PC-3 (cell line): ENCODE results near the gene GAS7. TPM values are rescaled to one million over a fixed set of nuclear protein-coding genes. Genes with fewer than 3 reads are reported as not detected.

Experiments
- ATAC-seq: fragments of 200-7000 bp; cut with Tn5 transposase; 2 replicates; pipeline ENCODE4 v1.9.1; 2020; ENCODE audit warnings: mild to moderate bottlenecking, moderate library complexity
- BruUV-seq: library from RNA; stranded (reverse); fragments of 400-500 nt; replicated peaks from 2 replicates; lab custom pipeline; 2021; lab: Mats Ljungman, UMichigan
- CTCF ChIA-PET: fragments of 300-600 bp; sonication (Branson Sonifier 250); formaldehyde crosslinking; loops from one replicate; lab custom pipeline; 2022; ENCODE audit warnings: antibody characterized with exemption; lab: Charles Lee
- POLR2A ChIA-PET: fragments of 300-600 bp; sonication (Branson Sonifier 250); formaldehyde crosslinking; loops from one replicate; lab custom pipeline; 2022; ENCODE audit warnings: antibody characterized with exemption; ENCODE audit not compliant: unreplicated experiment; lab: Charles Lee
- DNase-seq: peaks from one replicate; pipeline ENCODE4 v3.0.0-alpha.2; 2015
- H2AFZ ChIP-seq: fragments of 300-600 bp; sonication (generic); 2 replicates; pipeline ENCODE4 v1.6.0; 2016; ENCODE audit warnings: antibody characterized with exemption, low read length
- H3F3A ChIP-seq: fragments of 300-600 bp; sonication (generic); one replicate; pipeline ENCODE4 v1.6.0; 2017; ENCODE audit warnings: antibody characterized with exemption, low read length, control low read depth, mild to moderate bottlenecking; ENCODE audit not compliant: unreplicated experiment
- H3K27ac ChIP-seq: fragments of 300-600 bp; sonication (generic); 2 replicates; pipeline ENCODE4 v1.5.1; 2016; ENCODE audit warnings: mild to moderate bottlenecking, low read length
- H3K27me3 ChIP-seq: fragments of 300-600 bp; sonication (generic); 2 replicates; pipeline ENCODE4 v1.6.1; 2016; ENCODE audit warnings: low read length, mixed read lengths
- H3K36me3 ChIP-seq: fragments of 300-600 bp; sonication (generic); 2 replicates; pipeline ENCODE4 v1.6.1; 2016; ENCODE audit warnings: low read depth, mixed run types, low read length, mixed read lengths
- H3K4me1 ChIP-seq: fragments of 300-600 bp; sonication (generic); 2 replicates; pipeline ENCODE4 v1.5.1; 2016; ENCODE audit warnings: low read length; ENCODE audit not compliant: insufficient read depth
- H3K4me2 ChIP-seq: fragments of 300-600 bp; sonication (generic); 2 replicates; pipeline ENCODE4 v1.6.0; 2016; ENCODE audit warnings: low read length
- H3K4me3 ChIP-seq: fragments of 300-600 bp; sonication (generic); 2 replicates; pipeline ENCODE4 v1.5.1; 2016; ENCODE audit warnings: mild to moderate bottlenecking, low read length, mixed read lengths
- H3K79me2 ChIP-seq: fragments of 300-600 bp; sonication (generic); 2 replicates; pipeline ENCODE4 v1.6.1; 2017; ENCODE audit warnings: low read length, mixed read lengths
- H3K9ac ChIP-seq: fragments of 300-600 bp; sonication (generic); 2 replicates; pipeline ENCODE4 v1.6.0; 2016; ENCODE audit warnings: mild to moderate bottlenecking, low read length
- H3K9me2 ChIP-seq: fragments of 300-600 bp; sonication (generic); replicated peaks from 2 replicates; pipeline ENCODE4 v1.6.1; 2016; ENCODE audit warnings: mixed run types, low read length, mixed read lengths
- H3K9me3 ChIP-seq: fragments of 300-600 bp; sonication (generic); 2 replicates; pipeline ENCODE4 v1.6.1; 2016; ENCODE audit warnings: low read length, mixed read lengths
- H4K20me1 ChIP-seq: fragments of 300-600 bp; sonication (generic); 2 replicates; pipeline ENCODE4 v1.6.1; 2016; ENCODE audit warnings: low read length, mixed read lengths
- EZH2 ChIP-seq: fragments of 300-600 bp; sonication (generic); IDR thresholded peaks from one replicate; pipeline ENCODE4 v1.6.1; 2017; ENCODE audit warnings: antibody characterized with exemption, mild to moderate bottlenecking, low read length; ENCODE audit not compliant: unreplicated experiment
- EZH2phosphoT487 ChIP-seq: fragments of 300-600 bp; sonication (generic); IDR thresholded peaks from 2 replicates; pipeline ENCODE4 v1.6.1; 2018; ENCODE audit warnings: mild to moderate bottlenecking, antibody characterized with exemption, low read length, borderline replicate concordance
- intact Hi-C: fragments of 100-400 bp; cut with micrococcal nuclease; formaldehyde crosslinking; loops from 2 replicates; pipeline ENCODE4 v1.9.0; 2023
- total RNA-seq: library from RNA; depleted of rRNA; stranded (reverse); fragments of >200 nt; gene quantifications from 2 replicates; pipeline ENCODE4 v1.2.3, GENCODE V29; 2014
- TF ChIP-seq, protein P1 (sequence below): fragments of 300-600 bp; sonication (generic); conservative IDR thresholded peaks from 2 replicates; pipeline ENCODE4 v1.5.1; 2017; ENCODE audit warnings: antibody characterized with exemption, low read depth, mild to moderate bottlenecking, low read length

The GAS7 gene
- total RNA-seq, 1 experiment from 2014 or later = not detected

DNA sequence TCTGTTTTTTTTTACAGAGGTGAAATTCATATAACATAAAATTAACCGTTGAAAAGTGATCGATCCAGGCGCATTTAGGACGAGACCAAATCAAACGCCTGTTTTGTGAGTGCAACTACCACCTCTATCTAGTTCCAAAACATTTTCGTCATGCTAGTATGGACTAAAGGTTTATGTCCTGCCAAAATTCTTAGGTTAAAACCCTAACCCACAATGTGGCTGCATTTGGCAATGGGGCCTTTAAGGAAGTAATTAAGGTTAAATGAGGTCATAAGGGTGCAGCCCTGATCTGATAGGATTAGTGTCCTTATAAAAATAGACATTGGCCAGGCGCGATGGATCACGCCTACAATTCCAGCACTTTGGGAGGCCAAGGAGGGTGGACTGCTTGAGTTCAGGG, 260.5 kb downstream of the GAS7 start:
- no peaks in the 10 kb centered on the region for H3K9me2 ChIP-seq
- no TSS peak for BruUV-seq
- H3K9ac ChIP-seq = no peak overlapping the region
- H3K9me3 ChIP-seq = no peaks in the 10 kb centered on the region
- POLR2A ChIA-PET = no interaction called here
- H3K36me3 ChIP-seq = no peaks in the 10 kb centered on the region
- DNase-seq = no peak
- no peak overlapping the region for H3K4me2 ChIP-seq
- intact Hi-C loops = no loop called here
- no peaks in the 10 kb centered on the region for H4K20me1 ChIP-seq
- H3K27ac ChIP-seq = no peak overlapping the region
- H3K4me3 ChIP-seq = no peak overlapping the region
- no peak overlapping the region for H2AFZ ChIP-seq
- H3K27me3 ChIP-seq = peaks cover 12% of the 10 kb centered on the region
- no peak for TF ChIP-seq EZH2phosphoT487
- ATAC-seq = no peak
- no peaks in the 10 kb centered on the region for H3K4me1 ChIP-seq
- no peaks in the 10 kb centered on the region for H3F3A ChIP-seq
- CTCF ChIA-PET = no interaction called here
- H3K79me2 ChIP-seq = no peaks in the 10 kb centered on the region

GRCh38 chr17:9937241-9937761, 261.1 kb downstream of the GAS7 start:
- Histone ChIP-seq H3K9me2 (no peaks in the 10 kb centered on the region), H3K4me2 (no peak overlapping the region), H4K20me1 (no peaks in the 10 kb centered on the region), H3F3A (no peaks in the 10 kb centered on the region), H2AFZ (no peak overlapping the region), H3K9ac (no peak overlapping the region), H3K79me2 (no peaks in the 10 kb centered on the region), H3K4me1 (no peaks in the 10 kb centered on the region), H3K4me3 (no peak overlapping the region), H3K27me3 (peaks cover 6% of the 10 kb centered on the region; the same call in 1 of the 2 replicates), H3K9me3 (no peaks in the 10 kb centered on the region), H3K27ac (no peak overlapping the region), H3K36me3 (no peaks in the 10 kb centered on the region)
- ChIA-PET CTCF (no interaction called here), POLR2A (no interaction called here)
- TF ChIP-seq EZH2phosphoT487 = no peak
- TF ChIP-seq, protein P1, sequence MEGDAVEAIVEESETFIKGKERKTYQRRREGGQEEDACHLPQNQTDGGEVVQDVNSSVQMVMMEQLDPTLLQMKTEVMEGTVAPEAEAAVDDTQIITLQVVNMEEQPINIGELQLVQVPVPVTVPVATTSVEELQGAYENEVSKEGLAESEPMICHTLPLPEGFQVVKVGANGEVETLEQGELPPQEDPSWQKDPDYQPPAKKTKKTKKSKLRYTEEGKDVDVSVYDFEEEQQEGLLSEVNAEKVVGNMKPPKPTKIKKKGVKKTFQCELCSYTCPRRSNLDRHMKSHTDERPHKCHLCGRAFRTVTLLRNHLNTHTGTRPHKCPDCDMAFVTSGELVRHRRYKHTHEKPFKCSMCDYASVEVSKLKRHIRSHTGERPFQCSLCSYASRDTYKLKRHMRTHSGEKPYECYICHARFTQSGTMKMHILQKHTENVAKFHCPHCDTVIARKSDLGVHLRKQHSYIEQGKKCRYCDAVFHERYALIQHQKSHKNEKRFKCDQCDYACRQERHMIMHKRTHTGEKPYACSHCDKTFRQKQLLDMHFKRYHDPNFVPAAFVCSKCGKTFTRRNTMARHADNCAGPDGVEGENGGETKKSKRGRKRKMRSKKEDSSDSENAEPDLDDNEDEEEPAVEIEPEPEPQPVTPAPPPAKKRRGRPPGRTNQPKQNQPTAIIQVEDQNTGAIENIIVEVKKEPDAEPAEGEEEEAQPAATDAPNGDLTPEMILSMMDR = no peak
- intact Hi-C loops = no loop called here
- DNase-seq = no peak
- no TSS peak for BruUV-seq
- ATAC-seq = no peak

GRCh38 chr17:9936095-9936494, 262.3 kb downstream of the GAS7 start:
- Histone ChIP-seq H3K9me3 (no peaks in the 10 kb centered on the region), H3K79me2 (no peaks in the 10 kb centered on the region), H3F3A (no peaks in the 10 kb centered on the region), H3K4me2 (no peak overlapping the region), H3K27ac (no peak overlapping the region), H3K9me2 (no peaks in the 10 kb centered on the region), H3K27me3 (peaks cover 11% of the 10 kb centered on the region; the same call in 1 of the 2 replicates), H4K20me1 (no peaks in the 10 kb centered on the region), H3K4me1 (no peaks in the 10 kb centered on the region), H3K9ac (no peak overlapping the region), H3K36me3 (no peaks in the 10 kb centered on the region), H3K4me3 (no peak overlapping the region), H2AFZ (no peak overlapping the region)
- POLR2A ChIA-PET = no interaction called here
- DNase-seq (no peak), ATAC-seq (no peak)
- no TSS peak for BruUV-seq
- CTCF ChIA-PET = no interaction called here
- intact Hi-C loops = no loop called here
- TF ChIP-seq EZH2 (no peak), EZH2phosphoT487 (no peak)
- TF ChIP-seq, protein P1 = no peak
